GM18499 (cell line): ENCODE data around the gene NOL9.
"Not testable (repeated sequence)": the region's sequence is repeated elsewhere in the genome, so short reads cannot be mapped to it uniquely, and the experiment has no call there.

ENCODE experiments used
- ATAC-seq: cut with Tn5 transposase; IDR thresholded peaks from one replicate; pipeline ENCODE4 v1.9.1; 2021; ENCODE audit warnings: moderate number of reproducible peaks; ENCODE audit not compliant: insufficient read depth, unreplicated experiment

NOL9 gene

GRCh38 chr1:6506210-6507036 is 47.9 kb downstream of the NOL9 start:
- no peak for ATAC-seq

DNA sequence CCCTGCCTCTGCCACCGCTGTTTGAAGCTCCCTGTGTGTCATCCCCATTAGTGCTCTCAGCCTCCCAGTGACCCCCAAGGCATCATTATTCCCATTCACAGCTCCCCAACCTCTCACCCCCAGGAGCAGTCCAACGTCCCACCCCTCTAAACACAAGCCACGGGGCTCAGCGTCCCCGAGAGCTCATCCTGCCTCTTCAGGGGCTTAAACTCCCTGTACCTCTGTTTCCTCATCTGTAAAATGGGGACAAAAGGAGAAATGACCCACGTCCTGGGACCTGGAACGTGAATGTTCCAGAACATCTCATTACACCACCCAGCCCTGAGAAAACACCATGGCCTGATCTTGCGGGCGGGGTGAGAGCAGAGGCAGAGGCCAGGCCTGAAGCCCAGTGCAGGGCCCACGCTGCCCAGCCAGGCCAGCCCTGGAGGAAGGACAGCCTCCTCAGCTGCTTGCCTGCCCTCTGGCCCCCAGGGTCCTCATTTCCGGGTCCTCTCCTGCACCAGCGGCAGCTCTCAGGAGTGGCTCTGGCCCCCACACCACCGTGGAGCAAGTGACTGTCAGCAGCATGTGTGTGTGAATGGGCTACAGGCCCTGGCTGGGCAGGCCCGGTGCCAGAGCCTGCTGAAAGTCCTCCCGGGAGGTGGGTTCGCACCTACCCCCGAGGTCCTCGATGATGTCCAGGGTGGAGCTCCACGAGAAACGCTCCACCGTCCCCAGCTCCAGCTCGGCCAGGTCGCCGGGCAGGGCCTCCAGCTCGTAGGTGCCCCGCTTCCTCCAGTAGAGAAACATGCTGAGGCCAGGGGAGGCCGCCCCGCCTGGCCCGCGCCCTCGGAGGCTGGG is 48.7 kb downstream of the NOL9 start:
- no peak for ATAC-seq

- ATAC-seq, result no peak
These were observed 49.4 kb downstream of the NOL9 start for GRCh38 chr1:6504887-6505286.

GRCh38 chr1:6503884-6504602 is 50.3 kb downstream of the NOL9 start:
- no peak for ATAC-seq

- ATAC-seq, result no peak
These were observed 52.1 kb downstream of the NOL9 start for GRCh38 chr1:6502000-6502891.

- ATAC-seq, result no peak
These were observed 53.0 kb downstream of the NOL9 start for GRCh38 chr1:6501279-6501813.

GRCh38 chr1:6500544-6501278 is 53.6 kb downstream of the NOL9 start:
- no peak for ATAC-seq

- ATAC-seq, result no peak
These were observed 55.0 kb downstream of the NOL9 start for GRCh38 chr1:6499296-6499695.

DNA sequence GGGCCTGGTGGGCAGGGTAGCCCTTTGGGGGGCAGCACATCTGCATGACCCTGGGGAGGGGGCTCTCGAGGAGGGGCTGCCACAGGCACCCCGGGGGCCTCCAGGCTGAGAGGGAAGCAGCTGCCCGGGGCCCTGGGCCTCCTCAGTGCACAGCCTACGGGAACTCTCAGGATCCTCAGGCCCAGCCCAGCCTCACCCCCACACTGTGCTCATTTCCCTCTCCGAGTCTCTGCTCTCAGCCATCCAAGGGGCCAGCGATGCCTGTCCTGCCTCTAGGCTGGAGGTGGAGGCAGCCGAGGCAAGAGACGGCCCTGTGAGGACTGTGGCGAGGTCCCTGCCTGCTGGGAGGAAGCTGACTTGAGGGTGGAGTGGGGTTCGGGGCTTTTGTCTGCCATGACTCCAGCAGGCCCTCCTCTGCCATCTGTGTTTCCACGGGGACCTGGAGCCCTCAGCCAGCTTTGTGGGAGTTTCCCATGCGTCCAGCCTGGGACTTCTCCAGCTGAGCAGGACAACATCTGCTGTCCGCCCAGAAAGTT is 55.7 kb downstream of the NOL9 start:
- ATAC-seq, result no peak

DNA sequence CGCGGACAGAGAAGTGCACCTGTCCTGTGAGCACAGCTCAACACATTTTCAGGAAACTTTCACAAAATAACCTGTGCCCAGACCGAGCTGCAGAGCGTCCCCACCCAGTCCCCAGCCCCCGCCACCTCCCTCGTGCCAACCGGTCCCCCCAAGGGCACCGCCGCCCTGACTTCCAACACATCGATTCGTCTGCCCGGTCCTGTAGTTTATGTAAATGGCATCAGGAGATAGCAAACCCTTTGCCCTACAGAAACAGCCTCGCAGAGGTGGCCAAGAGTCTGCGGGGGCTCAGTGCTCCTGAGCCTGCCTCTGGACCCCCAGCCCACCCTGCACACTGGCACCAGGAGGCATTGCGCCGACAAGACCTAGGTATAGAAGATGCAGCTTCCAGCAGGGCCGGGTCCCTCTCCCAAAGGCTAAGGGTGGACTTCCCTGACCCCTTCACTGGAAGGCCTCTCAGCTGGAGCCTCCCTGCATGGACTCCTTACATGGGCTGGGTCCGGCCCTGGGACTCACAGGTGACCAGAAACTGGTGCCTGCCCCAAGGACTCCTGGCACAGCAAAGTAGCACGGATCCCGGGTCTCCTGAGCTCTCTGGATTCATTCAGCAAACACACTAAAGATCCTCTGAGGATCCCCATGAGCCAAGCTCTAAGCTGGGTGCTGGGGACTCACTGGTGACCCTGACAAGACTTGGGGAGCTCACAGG is 56.3 kb downstream of the NOL9 start:
- no peak for ATAC-seq

- no peak for ATAC-seq
These were observed 57.0 kb downstream of the NOL9 start for GRCh38 chr1:6497215-6497866.

- ATAC-seq, result no peak
These were observed 57.5 kb downstream of the NOL9 start for GRCh38 chr1:6496890-6497214.

GRCh38 chr1:6496365-6496721 is 58.0 kb downstream of the NOL9 start:
- ATAC-seq, result no peak

DNA sequence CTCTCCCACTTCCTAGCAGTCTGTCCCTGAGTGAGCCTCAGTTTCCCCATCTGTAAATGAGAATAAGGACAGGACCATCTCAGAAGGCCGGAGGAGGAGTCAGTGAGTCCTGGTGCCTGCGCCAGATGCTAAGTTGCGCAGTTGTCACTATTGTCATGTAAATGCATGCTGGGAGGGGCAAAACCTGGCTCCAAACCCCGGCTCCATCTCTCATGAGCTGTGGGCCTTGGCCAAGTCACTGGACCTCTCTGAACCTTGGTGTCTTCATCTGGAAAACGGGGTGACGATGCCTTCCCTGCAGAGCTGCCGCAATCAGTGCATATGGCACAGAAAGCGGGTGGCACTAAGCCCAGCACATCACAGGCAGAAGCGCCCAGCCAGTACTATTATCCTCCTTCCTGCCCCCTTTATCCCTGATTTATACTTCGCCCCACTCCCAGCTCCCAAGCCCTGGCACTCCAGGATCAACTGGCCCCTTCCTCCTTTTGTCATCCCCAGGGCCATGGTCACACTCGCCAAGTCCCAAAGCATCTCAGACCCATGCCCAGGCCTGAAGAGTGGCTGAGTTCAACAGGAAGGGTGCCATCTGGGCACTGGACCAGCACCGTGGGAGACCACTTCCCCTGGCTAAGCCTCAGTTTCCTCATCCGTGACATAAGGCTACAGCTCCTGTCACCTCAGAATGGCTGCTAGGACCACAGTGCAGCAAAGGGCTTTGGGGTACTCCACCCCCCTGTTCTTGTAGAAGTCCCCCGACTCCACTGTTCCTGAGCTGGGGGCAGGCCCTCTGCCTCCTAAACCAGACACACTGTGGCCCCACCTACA is 58.6 kb downstream of the NOL9 start:
- no peak for ATAC-seq

DNA sequence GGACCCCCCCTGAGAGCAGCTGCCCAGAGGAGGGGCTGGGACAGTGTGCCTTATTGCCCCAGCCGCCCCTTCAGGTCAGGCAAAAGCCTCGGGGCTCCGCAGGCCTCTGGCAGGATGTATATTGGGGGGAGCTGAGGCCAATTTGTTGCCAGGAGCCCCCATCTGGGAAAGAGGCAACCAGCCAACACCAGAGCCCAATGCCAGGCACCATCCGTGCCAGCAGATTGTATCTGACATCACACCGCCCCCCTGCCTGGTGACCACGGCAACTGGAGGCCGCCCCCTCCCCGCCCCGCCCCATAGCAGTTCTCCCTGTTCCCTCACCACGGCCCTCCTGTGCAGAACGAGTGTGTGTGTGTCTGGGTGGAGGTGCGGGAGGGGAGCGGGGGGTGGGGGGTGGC is 59.3 kb downstream of the NOL9 start:
- ATAC-seq, result no peak

- ATAC-seq, result no peak
These were observed 59.7 kb downstream of the NOL9 start for GRCh38 chr1:6494627-6495026.

GRCh38 chr1:6493834-6494223 is 60.5 kb downstream of the NOL9 start:
- not testable (repeated sequence) for ATAC-seq
